Activated naive CD4-positive, alpha-beta T cell treated with anti-CD3 and anti-CD28 coated beads, Interleukin-2, amount 50 U/mL, for 24 hours (primary cell): Measurements from ENCODE around the gene THTPA.
A peak's percentile ranks its signal among the peaks of the same experiment; 100 is the strongest.

Experiments
- H3K27ac Mint-ChIP-seq: one replicate; pipeline ENCODE4 v1.8.0; 2021; ENCODE audit warnings: mild to moderate bottlenecking, mixed read lengths
- H3K27me3 Mint-ChIP-seq: one replicate; pipeline ENCODE4 v1.8.0; 2021; ENCODE audit warnings: mixed read lengths
- H3K36me3 Mint-ChIP-seq: one replicate; pipeline ENCODE4 v1.8.0; 2021; ENCODE audit warnings: mixed read lengths
- H3K4me1 Mint-ChIP-seq: one replicate; pipeline ENCODE4 v1.8.0; 2021; ENCODE audit warnings: mixed read lengths
- H3K4me3 Mint-ChIP-seq: one replicate; pipeline ENCODE4 v1.8.0; 2021; ENCODE audit warnings: mild to moderate bottlenecking, mixed read lengths
- H3K9me3 Mint-ChIP-seq: one replicate; pipeline ENCODE4 v1.8.0; 2021; ENCODE audit warnings: mixed read lengths

THTPA gene

DNA sequence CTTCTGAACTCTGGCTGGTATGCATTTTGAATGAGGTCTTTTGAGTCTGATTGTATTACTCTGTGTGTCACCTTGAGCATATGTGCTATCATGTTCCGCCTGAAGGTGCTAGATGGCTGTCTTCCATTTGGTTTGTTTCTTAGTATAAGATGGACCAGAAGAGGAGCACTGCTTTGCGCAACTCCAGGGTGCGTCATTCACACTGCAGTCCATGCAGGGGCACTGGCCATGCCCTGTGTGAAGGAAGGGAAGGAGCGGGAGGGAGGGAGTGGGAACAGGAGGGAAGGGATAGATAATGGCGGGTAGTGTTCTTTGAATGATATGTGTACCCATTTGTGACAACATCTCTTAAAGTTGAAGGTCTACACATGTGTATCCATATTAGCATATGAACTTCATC, 12.7 kb upstream of the THTPA start:
- Mint-ChIP-seq H3K27me3 (peaks cover 2% of the 10 kb centered on the region), H3K4me1 (no peaks in the 10 kb centered on the region), H3K9me3 (no peaks in the 10 kb centered on the region), H3K4me3 (no peak overlapping the region), H3K36me3 (no peaks in the 10 kb centered on the region), H3K27ac (no peak overlapping the region)

DNA sequence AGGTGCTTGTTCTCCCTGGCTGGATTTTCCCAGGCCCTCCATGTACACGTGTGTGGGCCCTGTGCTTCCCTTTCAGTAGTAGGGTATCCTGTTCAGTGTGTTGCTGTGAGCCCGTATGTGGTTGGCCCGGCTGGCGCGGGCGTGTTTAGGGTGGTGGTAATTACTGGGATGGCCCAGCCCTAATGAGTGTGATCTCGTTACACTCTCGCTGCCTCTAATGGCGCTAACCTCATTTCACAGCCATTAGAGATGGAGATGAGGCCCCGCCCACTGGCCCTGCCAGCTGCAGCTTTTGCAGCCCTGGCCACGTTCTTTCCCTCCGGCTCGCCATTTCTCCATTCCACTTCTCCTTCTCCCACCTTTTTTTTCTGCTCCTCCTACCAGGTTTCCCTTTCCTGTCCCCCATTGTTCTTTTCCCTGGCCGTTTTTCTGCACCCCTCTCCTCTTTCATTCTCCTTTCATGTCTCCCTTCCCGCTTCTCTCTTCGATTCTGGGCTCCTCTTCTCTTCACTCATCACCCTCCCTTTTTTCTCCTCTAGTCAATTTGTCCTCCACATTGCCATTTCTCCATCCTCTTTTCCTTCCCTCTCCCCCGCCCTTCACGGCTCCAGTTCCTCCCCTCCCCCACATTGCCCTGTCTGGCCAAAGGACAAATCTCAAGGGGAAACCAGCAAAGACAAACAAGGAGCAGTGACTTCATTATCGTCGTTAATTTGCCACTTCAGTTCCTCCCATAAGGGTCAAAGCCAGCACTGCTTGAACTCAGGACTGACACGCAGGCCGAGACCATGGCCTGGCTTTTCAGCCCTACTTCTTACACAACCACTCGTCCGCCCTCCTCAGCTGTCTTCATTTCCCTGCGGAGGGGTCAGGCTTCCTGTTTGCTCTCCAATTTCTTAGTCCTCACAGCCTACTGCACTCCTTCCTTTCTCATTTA, 11.3 kb upstream of the THTPA start:
- Mint-ChIP-seq H3K36me3 (no peaks in the 10 kb centered on the region), H3K27me3 (peaks cover 2% of the 10 kb centered on the region), H3K4me3 (no peak overlapping the region), H3K27ac (peak overlapping the region; percentile 78), H3K9me3 (no peaks in the 10 kb centered on the region), H3K4me1 (no peaks in the 10 kb centered on the region)

DNA sequence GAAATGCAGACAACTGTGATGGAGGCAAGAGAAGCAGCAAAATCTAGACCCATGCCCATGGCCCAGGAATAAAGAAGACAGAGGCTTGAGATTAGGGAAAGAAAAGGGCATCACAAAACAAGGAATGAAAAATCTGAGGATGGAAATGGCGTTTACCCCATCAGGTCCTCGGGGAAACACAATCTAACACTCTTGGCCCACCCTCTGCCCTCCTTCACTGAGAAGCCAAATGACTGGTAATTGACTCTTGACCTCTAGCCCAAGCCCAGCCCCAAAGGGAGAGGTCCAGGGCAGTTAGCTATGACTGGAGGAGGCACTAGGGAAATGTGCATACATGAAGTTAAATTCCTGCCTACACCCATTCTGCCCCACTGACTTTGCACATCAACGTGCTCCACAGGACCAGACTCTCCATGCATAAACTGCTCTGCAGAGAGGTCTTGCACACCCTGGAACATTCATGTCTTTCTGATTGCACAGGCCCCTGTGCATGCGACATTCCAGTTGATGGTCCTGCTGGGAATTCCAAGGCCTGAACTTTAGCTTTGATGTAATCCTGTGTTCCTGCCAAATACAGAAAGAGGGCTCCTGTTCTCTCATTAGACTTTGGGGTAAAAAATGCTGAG, 10.2 kb upstream of the THTPA start:
- H3K27me3 Mint-ChIP-seq: no peaks in the 10 kb centered on the region
- H3K4me3 Mint-ChIP-seq: no peak overlapping the region
- H3K27ac Mint-ChIP-seq: no peak overlapping the region
- no peaks in the 10 kb centered on the region for H3K4me1 Mint-ChIP-seq
- H3K9me3 Mint-ChIP-seq: no peaks in the 10 kb centered on the region
- no peaks in the 10 kb centered on the region for H3K36me3 Mint-ChIP-seq

DNA sequence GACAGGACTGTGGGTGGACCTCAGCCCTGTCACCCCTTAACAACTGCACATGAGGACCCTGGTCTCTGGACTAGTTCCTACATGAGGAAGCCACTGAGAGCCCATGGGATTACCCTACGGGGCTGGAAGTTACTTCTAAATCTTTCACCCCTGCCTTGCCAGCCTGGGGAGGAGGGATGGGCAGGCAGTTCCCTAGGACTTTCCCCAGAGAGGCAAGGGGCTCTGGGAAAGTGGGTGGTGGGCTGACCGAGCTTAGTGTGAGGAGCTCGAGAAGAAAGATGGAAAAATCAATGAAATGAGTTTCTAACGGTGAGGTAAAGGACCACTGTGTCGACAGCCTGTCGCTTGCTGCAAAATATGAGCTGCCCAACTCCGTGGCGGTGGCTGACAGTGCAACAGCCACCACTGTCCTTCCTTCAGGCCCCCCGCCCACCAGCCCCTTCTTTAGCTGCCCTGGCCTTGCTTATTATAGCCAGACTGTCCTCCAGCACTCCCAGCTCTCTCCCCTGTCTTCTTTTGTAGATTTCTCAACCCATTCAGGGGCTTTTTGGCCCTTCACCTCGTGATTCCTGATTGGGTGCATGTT, 9.5 kb upstream of the THTPA start:
- H3K27ac Mint-ChIP-seq: no peak overlapping the region
- H3K27me3 Mint-ChIP-seq: no peaks in the 10 kb centered on the region
- H3K9me3 Mint-ChIP-seq: no peaks in the 10 kb centered on the region
- H3K36me3 Mint-ChIP-seq: no peaks in the 10 kb centered on the region
- H3K4me3 Mint-ChIP-seq: no peak overlapping the region
- no peaks in the 10 kb centered on the region for H3K4me1 Mint-ChIP-seq

DNA sequence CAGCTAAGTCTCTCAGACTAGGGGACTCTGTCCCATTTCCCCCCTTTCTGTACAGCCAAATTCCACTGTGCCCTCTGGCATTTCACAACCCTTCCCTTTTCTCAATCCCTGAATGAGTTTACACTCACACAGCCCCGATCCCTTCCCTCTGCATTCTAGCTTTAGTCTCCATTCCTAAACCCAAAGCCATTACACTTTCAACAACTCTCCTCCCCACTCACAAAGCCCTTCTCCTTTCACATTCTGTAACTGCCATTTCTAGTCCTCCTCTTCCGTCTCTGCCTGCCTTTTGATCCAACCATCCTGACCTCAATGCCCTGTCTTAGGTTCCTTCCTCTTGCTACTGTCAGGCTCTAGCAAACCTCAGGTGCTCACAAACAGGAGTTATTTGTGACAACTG, 8.1 kb upstream of the THTPA start:
- Mint-ChIP-seq H3K27me3 (no peaks in the 10 kb centered on the region), H3K4me1 (peaks cover 4% of the 10 kb centered on the region), H3K9me3 (no peaks in the 10 kb centered on the region), H3K27ac (no peak overlapping the region), H3K4me3 (no peak overlapping the region), H3K36me3 (no peaks in the 10 kb centered on the region)

DNA sequence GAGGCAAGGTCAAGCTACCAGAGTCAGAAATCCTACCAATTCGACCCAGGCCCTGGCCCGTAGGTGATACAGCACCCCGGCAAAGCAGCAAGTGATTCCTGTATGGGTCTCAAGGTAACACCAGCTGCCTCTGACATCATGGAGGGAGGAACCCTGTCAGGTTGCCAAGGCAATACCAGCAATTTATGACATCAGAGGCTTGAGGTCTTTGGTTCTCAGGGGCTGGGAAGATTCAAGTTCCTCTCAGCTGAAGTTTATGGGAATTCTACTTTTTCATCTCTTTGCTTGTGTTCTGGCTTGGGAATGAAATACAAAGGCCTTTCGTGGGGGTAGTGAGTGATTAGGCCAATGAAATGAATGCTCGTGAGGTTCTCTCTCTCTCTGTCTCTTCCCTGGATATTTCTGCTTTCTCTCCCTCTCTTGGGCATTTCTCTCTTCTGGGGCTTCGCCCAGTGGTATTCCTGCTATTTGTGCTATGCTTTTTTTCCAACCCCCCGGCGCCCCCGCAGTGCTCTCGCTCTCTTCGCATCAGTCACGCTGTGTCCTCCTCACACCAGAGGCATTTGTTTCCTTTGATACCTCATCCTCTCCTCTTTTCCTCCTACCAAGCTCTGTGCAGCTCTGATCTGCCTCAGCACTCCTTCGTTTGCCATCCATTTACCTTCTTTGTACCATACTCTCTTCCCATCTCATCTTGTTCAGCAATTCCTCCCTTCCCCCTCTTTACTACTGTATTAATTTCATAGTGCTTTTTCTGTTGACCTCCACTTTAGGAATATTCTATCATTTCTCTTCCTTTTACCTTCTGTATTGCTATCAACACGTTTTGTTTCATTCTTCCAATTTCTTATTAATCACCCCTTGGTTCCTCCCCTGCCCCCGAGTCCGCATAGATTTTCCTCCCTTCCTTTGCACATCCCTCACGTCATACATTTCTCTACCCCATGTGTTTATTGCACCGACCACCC, 7.4 kb upstream of the THTPA start:
- H3K36me3 Mint-ChIP-seq: no peaks in the 10 kb centered on the region
- no peaks in the 10 kb centered on the region for H3K9me3 Mint-ChIP-seq
- peaks cover 4% of the 10 kb centered on the region for H3K4me1 Mint-ChIP-seq

DNA sequence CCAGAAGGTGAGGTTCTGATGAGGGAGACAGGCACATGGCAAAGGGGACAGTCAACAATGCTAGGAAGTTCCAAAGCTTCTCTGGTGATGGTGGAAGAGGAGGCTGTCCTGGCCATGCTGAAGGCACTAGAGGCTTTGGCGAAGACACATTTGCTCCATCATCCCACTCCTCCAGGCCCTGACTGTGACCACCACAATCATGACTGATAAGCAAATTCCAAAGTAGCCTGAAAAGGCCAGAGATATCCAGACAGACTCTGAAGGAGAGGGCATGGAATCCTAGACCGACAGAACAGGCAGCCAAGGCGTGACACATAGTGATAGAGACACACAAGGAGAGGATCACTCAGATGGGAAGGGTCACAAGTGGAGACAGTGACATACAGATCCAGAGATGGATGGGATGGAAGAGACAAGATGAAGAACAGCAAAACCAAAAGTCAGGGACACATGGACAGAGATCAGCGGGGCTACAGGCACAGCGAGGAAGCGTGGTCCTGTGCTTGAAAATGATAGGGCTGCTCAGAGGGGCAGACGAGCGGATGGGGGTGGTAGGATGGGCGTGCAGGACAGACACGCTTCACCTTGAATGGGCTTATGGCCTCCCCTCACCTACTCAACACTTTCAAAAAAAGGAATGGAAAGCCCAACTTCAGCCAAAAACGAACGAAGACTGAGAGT, 5.8 kb upstream of the THTPA start:
- Mint-ChIP-seq H3K4me3 (no peak overlapping the region), H3K27me3 (no peaks in the 10 kb centered on the region), H3K36me3 (no peaks in the 10 kb centered on the region), H3K4me1 (peaks cover 5% of the 10 kb centered on the region), H3K27ac (no peak overlapping the region), H3K9me3 (no peaks in the 10 kb centered on the region)

More for the DNA sequence above, 7.4 kb upstream of the THTPA start:
- Mint-ChIP-seq H3K27ac (no peak overlapping the region), H3K4me3 (no peak overlapping the region), H3K27me3 (no peaks in the 10 kb centered on the region)

DNA sequence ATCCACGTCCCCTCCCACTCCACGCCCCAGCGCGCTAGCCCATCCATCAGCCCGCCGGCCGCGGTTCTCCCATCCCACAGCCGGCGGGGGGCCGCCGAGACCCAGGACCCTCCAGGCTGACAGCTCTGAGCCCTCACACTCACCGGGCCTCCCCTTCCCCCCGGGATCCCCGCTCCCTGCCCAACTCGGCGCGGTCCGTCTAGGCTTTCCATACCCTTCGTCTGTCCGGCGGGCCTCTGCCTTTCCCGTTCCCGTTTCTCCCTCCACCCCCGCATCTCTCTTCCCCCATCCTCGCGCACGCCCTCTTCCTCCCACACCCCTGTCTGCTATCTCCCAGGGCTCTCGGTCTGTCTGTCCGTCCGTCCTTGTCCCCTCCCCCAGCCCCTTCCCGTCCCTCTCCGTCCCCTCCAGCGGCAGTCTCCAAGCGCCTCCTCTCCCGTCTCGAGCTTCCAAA, 5.2 kb upstream of the THTPA start:
- Mint-ChIP-seq H3K4me3 (peak overlapping the region; percentile 93), H3K27me3 (no peaks in the 10 kb centered on the region), H3K9me3 (no peaks in the 10 kb centered on the region), H3K36me3 (no peaks in the 10 kb centered on the region), H3K4me1 (peaks cover 8% of the 10 kb centered on the region), H3K27ac (no peak overlapping the region)

DNA sequence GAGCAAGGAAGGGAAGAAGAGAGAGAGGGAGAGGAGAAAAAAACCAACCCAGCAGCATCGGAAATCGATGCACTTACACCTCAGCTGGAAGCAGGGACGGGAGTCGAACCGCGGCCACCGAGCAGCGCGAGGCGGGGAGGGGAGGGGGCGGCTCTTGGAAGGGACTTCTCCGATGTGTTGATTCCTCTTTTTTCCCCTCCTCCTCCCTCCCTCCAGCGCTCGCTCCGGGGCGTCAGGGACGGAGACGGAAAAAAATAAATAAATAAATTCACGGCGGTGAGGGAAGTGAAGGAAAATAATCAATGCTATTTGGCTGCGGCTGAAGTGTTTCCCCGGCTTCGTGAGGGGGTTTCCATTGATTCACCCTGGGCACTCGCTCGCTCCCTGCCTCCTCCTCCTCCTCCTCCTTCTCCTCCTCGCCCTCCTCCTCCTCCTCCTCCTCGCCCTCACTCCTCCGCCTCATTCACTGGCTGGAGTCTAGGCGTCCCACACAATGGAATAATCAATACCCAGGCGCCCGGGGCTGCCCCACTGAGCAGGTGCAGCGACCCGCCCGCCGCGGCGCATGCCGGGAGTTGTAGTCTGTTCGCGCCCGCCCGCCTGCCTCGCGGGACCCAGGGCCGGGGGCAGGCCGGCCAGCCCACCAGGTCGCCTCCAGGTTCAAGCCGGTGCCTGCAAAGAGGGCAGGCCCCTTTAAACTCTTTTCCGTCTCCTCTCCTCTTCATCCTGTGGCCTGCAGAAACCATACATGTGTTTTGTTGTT, 4.6 kb upstream of the THTPA start, which contains the start of gene ZFHX2:
ZFHX2 (minus strand) TSS at position 500 of the 763 bp plus-strand sequence. CDS start 16,440 bp downstream, outside the sequence.
- Mint-ChIP-seq H3K4me3 (peak within 1 kb of the TSS; percentile 93), H3K27ac (peak within 1 kb of the TSS; percentile 92), H3K36me3 (no peaks in the 10 kb centered on the region), H3K27me3 (no peaks in the 10 kb centered on the region), H3K9me3 (no peaks in the 10 kb centered on the region), H3K4me1 (peaks cover 8% of the 10 kb centered on the region)

DNA sequence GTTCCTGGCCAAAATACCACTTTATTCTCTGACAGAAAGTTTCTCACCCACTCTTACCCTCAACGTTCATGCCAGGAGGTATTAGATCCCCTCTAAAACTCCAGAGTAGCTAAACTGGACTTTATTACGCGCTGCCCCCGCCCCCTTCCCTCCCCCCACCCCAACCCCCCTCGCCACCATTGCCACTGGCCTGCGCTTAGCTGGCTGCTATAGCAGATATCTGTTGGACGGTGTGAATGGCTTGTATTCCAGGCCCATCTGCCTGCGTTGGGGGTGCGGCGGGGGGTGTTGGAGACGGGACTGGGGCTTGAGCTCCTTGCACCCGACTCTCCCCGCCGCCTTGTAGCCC, 564 bp upstream of the THTPA start:
- no peaks in the 10 kb centered on the region for H3K27me3 Mint-ChIP-seq
- peaks cover 36% of the 10 kb centered on the region for H3K4me1 Mint-ChIP-seq
- H3K4me3 Mint-ChIP-seq: peak overlapping the region; percentile 95
- peak overlapping the region; percentile 98 for H3K27ac Mint-ChIP-seq
- H3K36me3 Mint-ChIP-seq: peaks cover 2% of the 10 kb centered on the region
- H3K9me3 Mint-ChIP-seq: no peaks in the 10 kb centered on the region

DNA sequence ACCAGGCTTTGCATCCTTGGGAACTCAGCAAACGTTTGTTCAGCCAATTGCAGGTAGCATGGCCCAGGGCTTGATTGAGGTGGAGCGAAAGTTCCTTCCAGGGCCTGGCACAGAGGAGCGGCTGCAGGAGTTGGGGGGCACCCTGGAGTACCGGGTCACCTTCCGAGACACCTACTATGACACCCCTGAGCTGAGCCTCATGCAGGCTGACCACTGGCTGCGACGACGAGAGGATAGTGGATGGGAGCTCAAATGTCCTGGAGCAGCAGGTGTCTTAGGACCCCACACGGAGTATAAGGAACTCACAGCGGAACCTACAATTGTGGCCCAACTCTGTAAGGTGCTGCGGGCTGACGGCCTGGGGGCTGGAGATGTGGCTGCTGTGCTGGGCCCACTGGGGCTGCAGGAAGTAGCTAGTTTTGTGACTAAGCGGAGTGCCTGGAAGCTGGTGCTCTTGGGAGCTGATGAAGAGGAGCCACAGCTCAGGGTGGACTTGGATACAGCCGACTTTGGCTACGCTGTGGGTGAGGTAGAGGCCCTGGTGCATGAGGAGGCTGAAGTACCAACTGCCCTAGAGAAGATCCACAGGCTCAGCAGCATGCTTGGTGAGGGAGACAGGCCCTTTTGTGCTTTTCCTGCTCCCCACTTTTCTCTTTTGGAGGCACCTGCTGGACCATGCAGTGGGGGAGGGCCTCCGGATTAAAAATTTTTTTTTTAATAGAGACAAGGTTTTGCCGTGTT, 799 bp downstream of the THTPA start:
- peak overlapping the region; percentile 98 for H3K27ac Mint-ChIP-seq
- H3K27me3 Mint-ChIP-seq: no peaks in the 10 kb centered on the region
- peaks cover 9% of the 10 kb centered on the region for H3K36me3 Mint-ChIP-seq
- peak overlapping the region; percentile 95 for H3K4me3 Mint-ChIP-seq
- peaks cover 35% of the 10 kb centered on the region for H3K4me1 Mint-ChIP-seq
- no peaks in the 10 kb centered on the region for H3K9me3 Mint-ChIP-seq

DNA sequence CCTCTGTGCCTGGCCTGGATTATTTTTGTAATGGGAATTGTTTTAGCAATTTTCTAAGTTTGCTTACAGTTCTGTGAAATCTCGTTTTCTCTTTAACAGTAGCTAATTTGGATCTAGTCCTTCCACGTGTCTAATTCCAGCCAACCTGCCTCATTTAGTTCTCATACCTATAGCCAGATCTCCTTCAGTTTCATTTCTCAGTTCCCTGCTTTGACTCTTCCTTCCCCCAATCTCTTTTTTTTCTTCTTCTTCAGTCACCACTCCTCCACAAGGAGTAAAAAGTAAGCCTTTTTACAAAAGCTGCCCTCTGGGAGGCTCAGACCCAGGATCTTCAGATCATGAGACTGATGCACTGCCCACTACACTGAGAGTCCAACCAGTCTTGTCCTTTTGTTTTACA, 1.4 kb downstream of the THTPA start:
- Mint-ChIP-seq H3K9me3 (no peaks in the 10 kb centered on the region), H3K27ac (peak overlapping the region; percentile 97), H3K4me1 (peaks cover 33% of the 10 kb centered on the region), H3K4me3 (peak overlapping the region; percentile 89), H3K36me3 (peaks cover 10% of the 10 kb centered on the region), H3K27me3 (no peaks in the 10 kb centered on the region)

DNA sequence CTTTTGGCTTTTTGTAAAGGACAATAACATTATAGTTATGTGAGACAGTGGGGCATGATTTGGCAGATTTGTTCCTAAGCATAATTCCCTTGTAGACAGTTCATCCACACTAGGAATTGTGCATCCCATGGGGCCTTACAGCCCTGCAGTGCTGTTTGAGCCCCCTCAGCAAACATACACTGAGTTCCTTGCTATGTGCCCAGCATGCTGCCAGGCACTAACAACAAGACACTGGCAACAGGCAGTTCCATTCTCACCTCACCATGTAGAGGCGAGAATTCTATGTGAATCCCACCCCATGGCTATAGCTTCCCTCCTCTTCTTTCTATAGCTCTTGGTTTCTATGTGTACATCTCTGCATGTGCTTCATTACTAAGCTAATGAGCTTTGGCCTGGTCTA, 1.9 kb downstream of the THTPA start:
- H3K36me3 Mint-ChIP-seq: peaks cover 10% of the 10 kb centered on the region
- H3K27ac Mint-ChIP-seq: peak overlapping the region; percentile 97

More for the DNA sequence above, 1.9 kb downstream of the THTPA start:
- H3K27me3 Mint-ChIP-seq: no peaks in the 10 kb centered on the region
- H3K4me1 Mint-ChIP-seq: peaks cover 36% of the 10 kb centered on the region
- H3K4me3 Mint-ChIP-seq: peak overlapping the region; percentile 89
- no peaks in the 10 kb centered on the region for H3K9me3 Mint-ChIP-seq
